PC-3 (cell line): ENCODE results near the gene KCTD1. TPM values are rescaled to one million over a fixed set of nuclear protein-coding genes. Genes with fewer than 3 reads are reported as not detected.

Experiments used
- ATAC-seq: fragments of 200-7000 bp; cut with Tn5 transposase; 2 replicates; pipeline ENCODE4 v1.9.1; 2020; ENCODE audit warnings: mild to moderate bottlenecking, moderate library complexity
- BruUV-seq: library from RNA; stranded (reverse); fragments of 400-500 nt; replicated peaks from 2 replicates; lab custom pipeline; 2021; lab: Mats Ljungman, UMichigan
- CTCF ChIA-PET: fragments of 300-600 bp; sonication (Branson Sonifier 250); formaldehyde crosslinking; loops from one replicate; lab custom pipeline; 2022; ENCODE audit warnings: antibody characterized with exemption; lab: Charles Lee
- POLR2A ChIA-PET: fragments of 300-600 bp; sonication (Branson Sonifier 250); formaldehyde crosslinking; loops from one replicate; lab custom pipeline; 2022; ENCODE audit warnings: antibody characterized with exemption; ENCODE audit not compliant: unreplicated experiment; lab: Charles Lee
- DNase-seq: peaks from one replicate; pipeline ENCODE4 v3.0.0-alpha.2; 2015
- H2AFZ ChIP-seq: fragments of 300-600 bp; sonication (generic); 2 replicates; pipeline ENCODE4 v1.6.0; 2016; ENCODE audit warnings: antibody characterized with exemption, low read length
- H3F3A ChIP-seq: fragments of 300-600 bp; sonication (generic); one replicate; pipeline ENCODE4 v1.6.0; 2017; ENCODE audit warnings: antibody characterized with exemption, low read length, control low read depth, mild to moderate bottlenecking; ENCODE audit not compliant: unreplicated experiment
- H3K27ac ChIP-seq: fragments of 300-600 bp; sonication (generic); 2 replicates; pipeline ENCODE4 v1.5.1; 2016; ENCODE audit warnings: mild to moderate bottlenecking, low read length
- H3K27me3 ChIP-seq: fragments of 300-600 bp; sonication (generic); 2 replicates; pipeline ENCODE4 v1.6.1; 2016; ENCODE audit warnings: low read length, mixed read lengths
- H3K36me3 ChIP-seq: fragments of 300-600 bp; sonication (generic); 2 replicates; pipeline ENCODE4 v1.6.1; 2016; ENCODE audit warnings: low read depth, mixed run types, low read length, mixed read lengths
- H3K4me1 ChIP-seq: fragments of 300-600 bp; sonication (generic); 2 replicates; pipeline ENCODE4 v1.5.1; 2016; ENCODE audit warnings: low read length; ENCODE audit not compliant: insufficient read depth
- H3K4me2 ChIP-seq: fragments of 300-600 bp; sonication (generic); 2 replicates; pipeline ENCODE4 v1.6.0; 2016; ENCODE audit warnings: low read length
- H3K4me3 ChIP-seq: fragments of 300-600 bp; sonication (generic); 2 replicates; pipeline ENCODE4 v1.5.1; 2016; ENCODE audit warnings: mild to moderate bottlenecking, low read length, mixed read lengths
- H3K79me2 ChIP-seq: fragments of 300-600 bp; sonication (generic); 2 replicates; pipeline ENCODE4 v1.6.1; 2017; ENCODE audit warnings: low read length, mixed read lengths
- H3K9ac ChIP-seq: fragments of 300-600 bp; sonication (generic); 2 replicates; pipeline ENCODE4 v1.6.0; 2016; ENCODE audit warnings: mild to moderate bottlenecking, low read length
- H3K9me2 ChIP-seq: fragments of 300-600 bp; sonication (generic); replicated peaks from 2 replicates; pipeline ENCODE4 v1.6.1; 2016; ENCODE audit warnings: mixed run types, low read length, mixed read lengths
- H3K9me3 ChIP-seq: fragments of 300-600 bp; sonication (generic); 2 replicates; pipeline ENCODE4 v1.6.1; 2016; ENCODE audit warnings: low read length, mixed read lengths
- H4K20me1 ChIP-seq: fragments of 300-600 bp; sonication (generic); 2 replicates; pipeline ENCODE4 v1.6.1; 2016; ENCODE audit warnings: low read length, mixed read lengths
- EZH2 ChIP-seq: fragments of 300-600 bp; sonication (generic); IDR thresholded peaks from one replicate; pipeline ENCODE4 v1.6.1; 2017; ENCODE audit warnings: antibody characterized with exemption, mild to moderate bottlenecking, low read length; ENCODE audit not compliant: unreplicated experiment
- EZH2phosphoT487 ChIP-seq: fragments of 300-600 bp; sonication (generic); IDR thresholded peaks from 2 replicates; pipeline ENCODE4 v1.6.1; 2018; ENCODE audit warnings: mild to moderate bottlenecking, antibody characterized with exemption, low read length, borderline replicate concordance
- intact Hi-C: fragments of 100-400 bp; cut with micrococcal nuclease; formaldehyde crosslinking; loops from 2 replicates; pipeline ENCODE4 v1.9.0; 2023
- total RNA-seq: library from RNA; depleted of rRNA; stranded (reverse); fragments of >200 nt; gene quantifications from 2 replicates; pipeline ENCODE4 v1.2.3, GENCODE V29; 2014
- TF ChIP-seq, protein P1 (sequence below): fragments of 300-600 bp; sonication (generic); conservative IDR thresholded peaks from 2 replicates; pipeline ENCODE4 v1.5.1; 2017; ENCODE audit warnings: antibody characterized with exemption, low read depth, mild to moderate bottlenecking, low read length

Gene KCTD1
- total RNA-seq, 1 experiment from 2014 or later, result 15.8 TPM

DNA sequence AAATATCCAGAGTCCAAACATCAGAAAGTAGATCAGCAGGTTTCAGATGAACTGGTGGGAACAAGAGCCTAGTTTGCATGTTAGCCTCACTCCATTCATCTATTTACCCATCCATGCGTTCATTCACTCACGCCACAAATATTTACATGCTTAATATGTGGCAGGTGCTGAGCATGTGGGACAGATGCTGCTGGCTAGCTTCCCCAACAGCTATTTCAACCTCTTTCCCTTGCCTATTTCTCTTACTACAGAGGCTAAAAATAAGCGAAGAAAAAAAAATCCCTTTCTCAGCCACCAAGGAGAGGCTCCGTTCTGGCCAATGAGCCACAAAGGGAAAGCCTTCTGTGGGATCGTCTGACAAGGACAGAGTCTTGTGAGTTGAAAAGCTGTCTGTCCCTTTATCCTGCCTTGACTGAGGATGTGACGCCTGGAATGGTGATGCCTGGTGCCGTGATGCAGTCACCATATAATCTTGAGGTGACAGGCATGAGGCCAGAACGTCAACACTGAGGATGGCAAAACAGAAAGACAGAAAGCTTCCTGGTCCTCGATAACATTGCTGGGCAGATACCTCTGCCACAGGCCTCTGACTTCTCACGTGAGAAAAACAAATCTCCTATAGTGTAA, 78.2 kb downstream of the KCTD1 start:
- BruUV-seq, result no TSS peak
- H2AFZ ChIP-seq, result no peak overlapping the region
- no peaks in the 10 kb centered on the region for H3K4me1 ChIP-seq
- H3K9me2 ChIP-seq, result no peaks in the 10 kb centered on the region
- no peak for TF ChIP-seq EZH2phosphoT487
- TF ChIP-seq, protein P1, sequence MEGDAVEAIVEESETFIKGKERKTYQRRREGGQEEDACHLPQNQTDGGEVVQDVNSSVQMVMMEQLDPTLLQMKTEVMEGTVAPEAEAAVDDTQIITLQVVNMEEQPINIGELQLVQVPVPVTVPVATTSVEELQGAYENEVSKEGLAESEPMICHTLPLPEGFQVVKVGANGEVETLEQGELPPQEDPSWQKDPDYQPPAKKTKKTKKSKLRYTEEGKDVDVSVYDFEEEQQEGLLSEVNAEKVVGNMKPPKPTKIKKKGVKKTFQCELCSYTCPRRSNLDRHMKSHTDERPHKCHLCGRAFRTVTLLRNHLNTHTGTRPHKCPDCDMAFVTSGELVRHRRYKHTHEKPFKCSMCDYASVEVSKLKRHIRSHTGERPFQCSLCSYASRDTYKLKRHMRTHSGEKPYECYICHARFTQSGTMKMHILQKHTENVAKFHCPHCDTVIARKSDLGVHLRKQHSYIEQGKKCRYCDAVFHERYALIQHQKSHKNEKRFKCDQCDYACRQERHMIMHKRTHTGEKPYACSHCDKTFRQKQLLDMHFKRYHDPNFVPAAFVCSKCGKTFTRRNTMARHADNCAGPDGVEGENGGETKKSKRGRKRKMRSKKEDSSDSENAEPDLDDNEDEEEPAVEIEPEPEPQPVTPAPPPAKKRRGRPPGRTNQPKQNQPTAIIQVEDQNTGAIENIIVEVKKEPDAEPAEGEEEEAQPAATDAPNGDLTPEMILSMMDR, result no peak
- TF ChIP-seq EZH2, result no peak
- POLR2A ChIA-PET, result no interaction called here
- intact Hi-C loops, result no loop called here
- no peaks in the 10 kb centered on the region for H3K79me2 ChIP-seq
- no peaks in the 10 kb centered on the region for H3F3A ChIP-seq
- H4K20me1 ChIP-seq, result no peaks in the 10 kb centered on the region
- peaks cover 6% of the 10 kb centered on the region; the same call in 1 of the 2 replicates for H3K36me3 ChIP-seq
- CTCF ChIA-PET, result no interaction called here
- H3K9ac ChIP-seq, result no peak overlapping the region
- H3K27ac ChIP-seq, result no peak overlapping the region
- H3K9me3 ChIP-seq, result no peaks in the 10 kb centered on the region
- H3K4me3 ChIP-seq, result no peak overlapping the region
- no peaks in the 10 kb centered on the region for H3K27me3 ChIP-seq
- H3K4me2 ChIP-seq, result no peak overlapping the region
- DNase-seq, result no peak
- ATAC-seq, result no peak

- intact Hi-C loops, result no loop called here
- H3K9me3 ChIP-seq, result no peaks in the 10 kb centered on the region
- peak; percentile 42 for DNase-seq
- H3K27me3 ChIP-seq, result no peaks in the 10 kb centered on the region
- no peaks in the 10 kb centered on the region for H4K20me1 ChIP-seq
- H3F3A ChIP-seq, result no peaks in the 10 kb centered on the region
- ChIA-PET POLR2A (no interaction called here), CTCF (interaction anchor here (0.6 to 0.7 kb wide), 3 partner anchors 10 to 152 kb away, joined by 3 to 8 read pairs (median 3); no protein-coding TSS in a partner anchor)
- BruUV-seq, result no TSS peak
- H3K36me3 ChIP-seq, result no peaks in the 10 kb centered on the region
- no peak overlapping the region for H3K4me2 ChIP-seq
- no peak for TF ChIP-seq EZH2
- TF ChIP-seq, protein P1, result peak; percentile 61
- no peak overlapping the region for H3K27ac ChIP-seq
- no peak overlapping the region for H2AFZ ChIP-seq
- no peak overlapping the region for H3K9ac ChIP-seq
- no peak overlapping the region for H3K4me3 ChIP-seq
- no peaks in the 10 kb centered on the region for H3K9me2 ChIP-seq
- H3K79me2 ChIP-seq, result no peaks in the 10 kb centered on the region
- ATAC-seq, result peak; percentile 82
- no peaks in the 10 kb centered on the region for H3K4me1 ChIP-seq
Observed at GRCh38 chr18:26468931-26469340, 79.4 kb downstream of the KCTD1 start.

DNA sequence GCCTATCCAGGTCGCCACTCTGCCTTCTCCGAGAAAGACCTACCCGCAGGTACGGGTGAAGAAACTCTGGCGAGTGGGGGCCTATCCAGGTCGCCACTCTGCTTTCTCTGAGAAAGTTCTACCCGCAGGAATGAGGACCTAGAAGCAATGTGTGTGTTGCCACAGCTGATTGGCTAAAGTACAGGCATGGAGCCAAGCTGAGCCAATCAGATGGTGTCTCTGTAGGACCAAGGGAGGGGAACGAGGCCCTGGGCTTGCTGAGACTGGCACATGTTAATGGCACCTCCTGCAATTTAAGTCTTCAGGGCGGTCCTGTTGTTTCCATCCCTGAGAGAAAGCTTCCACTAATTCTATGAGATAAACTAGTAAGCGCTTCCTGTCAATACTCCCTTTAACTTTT, 82.3 kb downstream of the KCTD1 start:
- no peak overlapping the region for H3K9ac ChIP-seq
- H4K20me1 ChIP-seq, result no peaks in the 10 kb centered on the region
- ATAC-seq (no peak), DNase-seq (no peak)
- no peaks in the 10 kb centered on the region for H3K4me1 ChIP-seq
- H2AFZ ChIP-seq, result no peak overlapping the region
- H3K27me3 ChIP-seq, result no peaks in the 10 kb centered on the region
- no peaks in the 10 kb centered on the region for H3F3A ChIP-seq
- H3K27ac ChIP-seq, result no peak overlapping the region
- no peak overlapping the region for H3K4me2 ChIP-seq
- no peaks in the 10 kb centered on the region for H3K79me2 ChIP-seq
- H3K4me3 ChIP-seq, result no peak overlapping the region
- ChIA-PET CTCF (no interaction called here), POLR2A (no interaction called here)
- no peaks in the 10 kb centered on the region for H3K36me3 ChIP-seq
- TF ChIP-seq EZH2phosphoT487 (no peak), EZH2 (no peak)
- TF ChIP-seq, protein P1, result no peak
- H3K9me3 ChIP-seq, result no peaks in the 10 kb centered on the region
- no TSS peak for BruUV-seq
- no peaks in the 10 kb centered on the region for H3K9me2 ChIP-seq
- intact Hi-C loops, result no loop called here
